HepG2 (cell line): ENCODE results near the gene SH3YL1. TPM values are rescaled to one million over a fixed set of nuclear protein-coding genes. Genes with fewer than 3 reads are reported as not detected.
A peak's percentile ranks its signal among the peaks of the same experiment; 100 is the strongest.

Experiments used
- EEA1 ChIP-seq: sonication (generic); formaldehyde crosslinking; IDR thresholded peaks from 2 replicates; pipeline ENCODE4 v1.5.1; 2020; ENCODE audit warnings: mild to moderate bottlenecking, missing genetic modification reagents, borderline replicate concordance
- HNF1B ChIP-seq: sonication (generic); formaldehyde crosslinking; IDR thresholded peaks from 2 replicates; pipeline ENCODE4 v1.5.1; 2020; ENCODE audit warnings: mild to moderate bottlenecking, moderate library complexity, missing genetic modification reagents
- HNRNPL ChIP-seq: fragments of 200-400 bp; formaldehyde crosslinking; IDR thresholded peaks from 2 replicates; pipeline ENCODE4 v1.6.1; 2017; ENCODE audit warnings: mild to moderate bottlenecking, low read depth, low read length
- KAT7 ChIP-seq: IDR thresholded peaks from 2 replicates; pipeline ENCODE4 v1.6.1; 2018; ENCODE audit warnings: borderline replicate concordance, missing compliant biosample characterization
- NCOA1 ChIP-seq: sonication (generic); formaldehyde crosslinking; IDR thresholded peaks from 2 replicates; pipeline ENCODE4 v1.9.0; 2021; ENCODE audit warnings: missing genetic modification reagents
- PHF8 ChIP-seq: sonication (generic); formaldehyde crosslinking; IDR thresholded peaks from 2 replicates; pipeline ENCODE4 v1.5.0; 2020; ENCODE audit warnings: missing genetic modification reagents
- SMAD3 ChIP-seq: sonication (generic); formaldehyde crosslinking; IDR thresholded peaks from 2 replicates; pipeline ENCODE4 v1.4.0; 2020; ENCODE audit warnings: missing genetic modification reagents
- TMF1 ChIP-seq: sonication (generic); formaldehyde crosslinking; IDR thresholded peaks from 2 replicates; pipeline ENCODE4 v1.8.1; 2022; ENCODE audit warnings: low read depth, missing genetic modification reagents
- ZBTB37 ChIP-seq: sonication (generic); formaldehyde crosslinking; IDR thresholded peaks from 2 replicates; pipeline ENCODE4 v1.4.0; 2020; ENCODE audit warnings: mild to moderate bottlenecking, missing genetic modification reagents
- ZFP36L2 ChIP-seq: sonication (generic); formaldehyde crosslinking; IDR thresholded peaks from 2 replicates; pipeline ENCODE4 v1.4.0; 2020; ENCODE audit warnings: missing genetic modification reagents
- ZHX2 ChIP-seq, 2 experiments: sonication (generic) in 1 of 2; formaldehyde crosslinking in 1 of 2; IDR thresholded peaks; 2 replicates each; pipeline versions ENCODE4 v1.6.1 to v1.9.0; 2014 to 2022; ENCODE audit warnings: antibody characterized with exemption in 1 of 2, borderline replicate concordance in 1 of 2, inconsistent platforms in 1 of 2, low read depth in 1 of 2, missing genetic modification reagents in 1 of 2
- ZIK1 ChIP-seq: sonication (generic); formaldehyde crosslinking; IDR thresholded peaks from 2 replicates; pipeline ENCODE4 v1.5.0; 2020; ENCODE audit warnings: mild to moderate bottlenecking, low read depth, missing genetic modification reagents, borderline replicate concordance
- ZNF274 ChIP-seq: sonication (generic); formaldehyde crosslinking; IDR thresholded peaks from 2 replicates; pipeline ENCODE4 v1.5.1; 2020; ENCODE audit warnings: mild to moderate bottlenecking, missing genetic modification reagents
- ZNF44 ChIP-seq: sonication (generic); formaldehyde crosslinking; IDR thresholded peaks from 2 replicates; pipeline ENCODE4 v1.5.1; 2020; ENCODE audit warnings: mild to moderate bottlenecking, missing genetic modification reagents
- ZNF790 ChIP-seq: sonication (generic); formaldehyde crosslinking; IDR thresholded peaks from 2 replicates; pipeline ENCODE4 v1.8.0; 2022; ENCODE audit warnings: missing genetic modification reagents, mild to moderate bottlenecking, borderline replicate concordance
- polyA plus RNA-seq, 8 experiments: library from polyadenylated mRNA; depleted of rRNA in 3 of 8; stranded (reverse) in 7 of 8; unstranded in 1 of 8; fragments of >200 nt; fragmentation: Illumina TruSeq in 4 of 8; extraction: Trizol in 4 of 8; gene quantifications; 2 replicates each; pipeline versions ENCODE4 v1.2.1 to v1.2.3, GENCODE V29; 2011 to 2016; ENCODE audit warnings: low read depth in 4 of 8, missing spikeins in 1 of 8, mixed read lengths in 1 of 8; ENCODE audit not compliant: insufficient read depth in 1 of 8
- total RNA-seq, 5 experiments: library from RNA; depleted of rRNA; stranded (reverse); fragments of >200 nt; fragmentation: Illumina TruSeq; extraction: Trizol; gene quantifications; 2 replicates each; pipeline ENCODE4 v1.2.3, GENCODE V29; 2016; ENCODE audit warnings: low read depth in 1 of 5
- TF ChIP-seq, protein P1 (sequence below): sonication (generic); formaldehyde crosslinking; IDR thresholded peaks from 2 replicates; pipeline ENCODE4 v1.4.0; 2020; ENCODE audit warnings: missing genetic modification reagents, borderline replicate concordance

The SH3YL1 gene
- total and polyA plus RNA-seq, 2 of the 13 experiments (the other 11 are each of a cell fraction or from before 2014, with no cell fraction given): 13.0 to 48.2 TPM

DNA sequence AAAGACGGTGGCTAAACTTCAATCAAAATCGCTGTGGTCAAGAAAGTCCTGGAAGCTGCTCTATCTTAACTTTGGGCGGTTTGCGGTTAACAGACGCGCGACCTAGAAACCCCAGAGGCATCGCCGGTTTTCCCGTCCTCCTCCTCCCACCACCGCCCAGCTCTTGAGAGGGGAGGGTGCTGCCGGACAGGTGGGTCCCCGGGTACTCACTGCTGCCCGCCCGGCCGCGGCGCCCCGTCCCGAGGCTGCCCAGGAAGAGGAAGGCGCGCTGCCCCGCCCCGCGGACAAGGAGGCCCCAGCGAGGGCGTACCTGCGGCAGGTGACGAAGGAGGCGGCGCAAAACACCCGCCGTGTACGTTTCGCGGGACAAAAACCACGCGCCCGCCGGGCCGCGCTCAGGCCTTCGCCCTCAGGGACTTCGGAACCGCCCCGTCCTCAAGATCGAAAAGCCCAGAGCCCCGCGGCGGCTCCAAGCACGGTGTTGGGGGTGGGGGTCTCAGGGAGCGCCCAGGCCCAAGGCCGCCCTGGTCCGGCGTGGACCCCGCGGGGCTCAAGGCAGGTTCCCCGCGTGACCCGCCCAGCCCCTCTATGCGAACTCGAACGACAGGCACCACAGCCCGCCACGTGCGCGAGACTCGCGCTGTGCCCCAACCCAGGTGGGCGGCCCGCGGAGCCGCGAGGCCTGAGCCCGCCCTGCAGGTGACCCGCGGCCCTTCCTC lies at the start of gene SH3YL1 (continued):
- TF ChIP-seq HNF1B (CRISPR knock-in tag) (no peak), ZNF790 (CRISPR knock-in tag) (peak; percentile 85; the same call in 1 of the 2 replicates), ZHX2 (IDR thresholded peaks at IDR 0.05; ENCODE audit: low read depth) (no peak), ZHX2 (CRISPR knock-in tag; IDR thresholded peaks at IDR 0.05; ENCODE audit: borderline replicate concordance) (no peak), ZFP36L2 (CRISPR knock-in tag) (no peak), PHF8 (CRISPR knock-in tag) (no peak), KAT7 (CRISPR knock-in tag) (no peak), EEA1 (no peak), ZNF274 (CRISPR knock-in tag) (no peak), TMF1 (CRISPR knock-in tag) (0 out of 2 replicates have a peak, but pooled peaks have one; percentile 52), NCOA1 (no peak), ZBTB37 (CRISPR knock-in tag) (no peak), HNRNPL (no peak), ZIK1 (CRISPR knock-in tag) (no peak), SMAD3 (CRISPR knock-in tag) (no peak), ZNF44 (CRISPR knock-in tag) (no peak)
- TF ChIP-seq, protein P1, sequence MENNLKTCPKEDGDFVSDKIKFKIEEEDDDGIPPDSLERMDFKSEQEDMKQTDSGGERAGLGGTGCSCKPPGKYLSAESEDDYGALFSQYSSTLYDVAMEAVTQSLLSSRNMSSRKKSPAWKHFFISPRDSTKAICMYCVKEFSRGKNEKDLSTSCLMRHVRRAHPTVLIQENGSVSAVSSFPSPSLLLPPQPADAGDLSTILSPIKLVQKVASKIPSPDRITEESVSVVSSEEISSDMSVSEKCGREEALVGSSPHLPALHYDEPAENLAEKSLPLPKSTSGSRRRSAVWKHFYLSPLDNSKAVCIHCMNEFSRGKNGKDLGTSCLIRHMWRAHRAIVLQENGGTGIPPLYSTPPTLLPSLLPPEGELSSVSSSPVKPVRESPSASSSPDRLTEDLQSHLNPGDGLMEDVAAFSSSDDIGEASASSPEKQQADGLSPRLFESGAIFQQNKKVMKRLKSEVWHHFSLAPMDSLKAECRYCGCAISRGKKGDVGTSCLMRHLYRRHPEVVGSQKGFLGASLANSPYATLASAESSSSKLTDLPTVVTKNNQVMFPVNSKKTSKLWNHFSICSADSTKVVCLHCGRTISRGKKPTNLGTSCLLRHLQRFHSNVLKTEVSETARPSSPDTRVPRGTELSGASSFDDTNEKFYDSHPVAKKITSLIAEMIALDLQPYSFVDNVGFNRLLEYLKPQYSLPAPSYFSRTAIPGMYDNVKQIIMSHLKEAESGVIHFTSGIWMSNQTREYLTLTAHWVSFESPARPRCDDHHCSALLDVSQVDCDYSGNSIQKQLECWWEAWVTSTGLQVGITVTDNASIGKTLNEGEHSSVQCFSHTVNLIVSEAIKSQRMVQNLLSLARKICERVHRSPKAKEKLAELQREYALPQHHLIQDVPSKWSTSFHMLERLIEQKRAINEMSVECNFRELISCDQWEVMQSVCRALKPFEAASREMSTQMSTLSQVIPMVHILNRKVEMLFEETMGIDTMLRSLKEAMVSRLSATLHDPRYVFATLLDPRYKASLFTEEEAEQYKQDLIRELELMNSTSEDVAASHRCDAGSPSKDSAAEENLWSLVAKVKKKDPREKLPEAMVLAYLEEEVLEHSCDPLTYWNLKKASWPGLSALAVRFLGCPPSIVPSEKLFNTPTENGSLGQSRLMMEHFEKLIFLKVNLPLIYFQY (CRISPR knock-in tag): no peak
